Body of pancreas (tissue), 4 donors: ENCODE data around the gene DAB2IP. TPM values are rescaled to one million over a fixed set of nuclear protein-coding genes. Genes with fewer than 3 reads are reported as not detected.
"Not testable (repeated sequence)": the region's sequence is repeated elsewhere in the genome, so short reads cannot be mapped to it uniquely, and the experiment has no call there.

Source experiments
- ATAC-seq: fragments of 150-250 bp; one replicate; pipeline ENCODE4 v1.9.1; 2016
- DNase-seq, 4 donors: peaks; one replicate each; pipeline ENCODE4 v3.0.0-alpha.2; 2019
- H3K27ac ChIP-seq, 4 donors: fragments of 200-600 bp; sonication (generic); 1 replicate in 3 of 4; 2 replicates in 1 of 4; pipeline versions ENCODE4 v1.5.1 to v1.6.1; 2016 to 2019; ENCODE audit warnings: mild to moderate bottlenecking in 1 of 4, mixed read lengths in 1 of 4, moderate library complexity in 1 of 4
- H3K27me3 ChIP-seq, 2 donors: fragments of 200-600 bp; sonication (generic); one replicate each; pipeline ENCODE4 v1.6.0; 2016; ENCODE audit warnings: mild to moderate bottlenecking in 1 of 2
- H3K36me3 ChIP-seq, 2 donors: fragments of 200-600 bp; sonication (generic); replicated peaks in 1 of 2; 2 replicates each; pipeline ENCODE4 v1.5.1; 2016; ENCODE audit warnings: low read depth in 2 of 2; ENCODE audit not compliant: insufficient read depth in 1 of 2
- H3K4me1 ChIP-seq: fragments of 200-600 bp; sonication (generic); one replicate; pipeline ENCODE4 v1.6.0; 2016
- H3K4me3 ChIP-seq, 2 donors: fragments of 200-600 bp; sonication (generic); 1 replicate in 1 of 2; 2 replicates in 1 of 2; pipeline ENCODE4 v1.5.1; 2016 to 2019
- H3K9me3 ChIP-seq, 3 donors: fragments of 200-600 bp; sonication (generic); 1 replicate in 2 of 3; 2 replicates in 1 of 3; pipeline ENCODE4 v1.5.1; 2016
- POLR2A ChIP-seq, 3 donors: fragments of 450-650 bp; IDR thresholded peaks; one replicate each; pipeline ENCODE4 v1.6.1; 2016; ENCODE audit warnings: antibody characterized with exemption in 3 of 3, mild to moderate bottlenecking in 2 of 3
- WGBS, 2 donors: methylation state at CpG; one replicate each; pipeline ENCODE4 v1.1.5; 2017; 5-methylcytosine and 5-hydroxymethylcytosine counted together
- intact Hi-C: fragments of 100-400 bp; cut with DNase I; formaldehyde crosslinking; loops from one replicate; pipeline ENCODE4 v1.15.1; 2023
- total RNA-seq, 2 donors: library from RNA; depleted of rRNA; stranded (reverse); fragments of >200 nt; gene quantifications; one replicate each; pipeline ENCODE4 v1.1.0, GENCODE V29; 2016
- TF ChIP-seq, protein P1 (sequence below), 7 experiments: fragments of 450-650 bp in 4 of 7; fragments of 200-600 bp in 3 of 7; sonication (generic) in 3 of 7; IDR thresholded peaks; one replicate each; pipeline ENCODE4 v1.5.1; 2016 to 2019; ENCODE audit warnings: antibody characterized with exemption in 7 of 7

Gene DAB2IP
- total RNA-seq, 2 donors from 2014 or later: 25.2 to 34.9 TPM

DNA sequence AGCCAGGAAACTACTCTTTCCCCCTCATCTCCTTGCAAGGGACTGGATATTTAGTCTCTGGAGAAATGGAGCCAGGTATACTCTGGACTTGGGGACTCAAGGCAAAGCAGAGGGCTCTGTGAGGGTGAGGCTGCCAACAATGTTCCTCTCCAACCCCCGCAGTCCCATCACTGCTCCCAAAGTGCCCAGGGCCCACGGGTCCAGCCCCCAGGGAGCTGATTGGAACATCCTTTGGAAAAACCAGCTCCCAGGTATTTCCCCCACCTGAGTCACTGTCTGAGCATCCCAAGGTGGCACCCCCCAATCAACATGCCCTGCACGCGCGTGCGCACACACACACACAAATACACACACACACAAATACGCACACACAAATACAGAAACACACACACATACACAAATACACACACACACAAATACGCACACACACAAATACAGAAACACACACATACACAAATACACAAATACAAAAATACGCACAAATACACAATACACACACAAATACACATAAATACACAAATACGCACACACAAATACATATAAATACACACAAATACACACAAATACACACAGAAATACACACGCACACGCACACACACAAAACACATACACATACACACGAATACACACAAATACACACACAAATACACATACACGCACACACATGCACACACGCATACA is 137.4 kb downstream of the DAB2IP start:
- DNase-seq (no peak), ATAC-seq (no peak)
- intact Hi-C loops: no loop called here
- TF ChIP-seq POLR2A (IDR thresholded peaks at IDR 0.05): no peak
- TF ChIP-seq, protein P1, sequence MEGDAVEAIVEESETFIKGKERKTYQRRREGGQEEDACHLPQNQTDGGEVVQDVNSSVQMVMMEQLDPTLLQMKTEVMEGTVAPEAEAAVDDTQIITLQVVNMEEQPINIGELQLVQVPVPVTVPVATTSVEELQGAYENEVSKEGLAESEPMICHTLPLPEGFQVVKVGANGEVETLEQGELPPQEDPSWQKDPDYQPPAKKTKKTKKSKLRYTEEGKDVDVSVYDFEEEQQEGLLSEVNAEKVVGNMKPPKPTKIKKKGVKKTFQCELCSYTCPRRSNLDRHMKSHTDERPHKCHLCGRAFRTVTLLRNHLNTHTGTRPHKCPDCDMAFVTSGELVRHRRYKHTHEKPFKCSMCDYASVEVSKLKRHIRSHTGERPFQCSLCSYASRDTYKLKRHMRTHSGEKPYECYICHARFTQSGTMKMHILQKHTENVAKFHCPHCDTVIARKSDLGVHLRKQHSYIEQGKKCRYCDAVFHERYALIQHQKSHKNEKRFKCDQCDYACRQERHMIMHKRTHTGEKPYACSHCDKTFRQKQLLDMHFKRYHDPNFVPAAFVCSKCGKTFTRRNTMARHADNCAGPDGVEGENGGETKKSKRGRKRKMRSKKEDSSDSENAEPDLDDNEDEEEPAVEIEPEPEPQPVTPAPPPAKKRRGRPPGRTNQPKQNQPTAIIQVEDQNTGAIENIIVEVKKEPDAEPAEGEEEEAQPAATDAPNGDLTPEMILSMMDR (IDR thresholded peaks at IDR 0.05): no peak
- Histone ChIP-seq H3K4me3 (no peak overlapping the region), H3K36me3 (no peaks in the 10 kb centered on the region), H3K27ac (no peak overlapping the region), H3K4me1 (no peaks in the 10 kb centered on the region), H3K9me3 (no peaks in the 10 kb centered on the region), H3K27me3 (no peaks in the 10 kb centered on the region)
- 85 to 91% methylated on average over 15 of the region's 15 CpGs for WGBS, 2 donors

DNA sequence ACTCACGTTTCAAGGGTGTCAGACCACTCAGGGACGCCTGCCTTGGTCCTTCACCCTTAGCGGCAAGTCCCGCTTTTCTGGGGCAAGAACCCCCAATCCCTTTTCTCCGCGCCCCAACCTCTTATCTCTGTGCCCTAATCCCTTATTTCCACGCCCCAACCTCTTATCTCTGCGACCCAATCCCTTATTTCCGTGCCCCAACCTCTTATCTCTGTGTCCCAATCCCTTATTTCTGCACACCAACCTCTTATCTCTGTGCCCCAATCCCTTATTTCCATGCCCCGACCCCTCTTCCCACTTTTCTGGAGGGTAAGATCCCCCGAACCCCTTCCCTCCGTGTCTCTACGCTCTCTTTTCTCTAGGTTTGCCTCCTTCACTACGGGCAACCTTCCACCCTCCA is 139.4 kb downstream of the DAB2IP start:
- H3K9me3 ChIP-seq: no peaks in the 10 kb centered on the region
- ATAC-seq (no peak), DNase-seq (no peak)
- intact Hi-C loops: no loop called here
- H3K4me1 ChIP-seq: no peaks in the 10 kb centered on the region
- no peaks in the 10 kb centered on the region for H3K27me3 ChIP-seq
- no peak overlapping the region for H3K27ac ChIP-seq
- H3K4me3 ChIP-seq: no peak overlapping the region
- WGBS, 2 donors: 74 to 82% methylated on average over 5 to 14 of the region's 14 CpGs
- no peaks in the 10 kb centered on the region for H3K36me3 ChIP-seq
- TF ChIP-seq, protein P1 (IDR thresholded peaks at IDR 0.05): no peak
- no peak for TF ChIP-seq POLR2A (IDR thresholded peaks at IDR 0.05)

DNA sequence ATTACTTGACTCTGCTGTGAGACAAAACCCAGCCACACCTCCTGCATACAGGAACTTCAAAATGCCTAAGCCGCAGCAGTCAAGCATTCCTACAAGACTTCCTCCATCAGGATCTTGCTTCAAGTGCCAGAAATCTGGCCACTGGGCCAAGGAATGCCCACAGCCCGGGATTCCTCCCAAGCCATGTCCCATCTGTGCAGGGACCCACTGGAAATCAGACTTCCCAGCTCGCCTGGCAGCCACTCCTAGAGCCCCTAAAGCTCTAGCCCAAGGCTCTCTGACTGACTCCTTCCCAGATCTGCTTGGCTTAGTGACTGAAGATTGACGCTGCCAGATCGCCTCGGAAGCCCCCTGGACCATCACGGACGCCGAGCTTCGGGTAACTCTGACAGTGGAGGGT is 141.0 kb downstream of the DAB2IP start:
- 92 to 96% methylated on average over 7 to 9 of the region's 10 CpGs for WGBS, 2 donors
- intact Hi-C loops, ATAC-seq, H3K4me1 ChIP-seq, H3K36me3 ChIP-seq, H3K27ac ChIP-seq, H3K27me3 ChIP-seq, H3K4me3 ChIP-seq, H3K9me3 ChIP-seq, DNase-seq: not testable (repeated sequence)

DNA sequence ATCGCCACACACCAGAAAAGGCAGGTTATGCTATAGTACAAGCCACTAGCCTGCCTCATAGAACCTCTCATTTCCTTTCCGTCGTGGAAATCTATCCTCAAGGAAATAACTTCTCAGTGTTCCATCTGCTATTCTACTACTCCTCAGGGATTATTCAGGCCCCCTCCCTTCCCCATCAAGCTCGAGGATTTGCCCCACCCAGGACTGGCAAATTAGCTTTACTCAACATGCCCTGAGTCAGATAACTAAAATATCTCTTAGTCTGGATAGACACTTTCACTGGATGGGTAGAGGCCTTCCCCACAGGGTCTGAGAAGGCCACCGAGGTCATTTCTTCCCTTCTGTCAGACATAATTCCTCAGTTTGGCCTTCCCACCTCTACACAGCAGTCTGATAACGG is 142.9 kb downstream of the DAB2IP start:
- H3K27ac ChIP-seq, intact Hi-C loops, H3K36me3 ChIP-seq, H3K4me3 ChIP-seq, ATAC-seq, DNase-seq, H3K4me1 ChIP-seq, H3K27me3 ChIP-seq, H3K9me3 ChIP-seq: not testable (repeated sequence)
- WGBS, 2 donors: 88 to 90% methylated on average over 6 of the region's 6 CpGs

DNA sequence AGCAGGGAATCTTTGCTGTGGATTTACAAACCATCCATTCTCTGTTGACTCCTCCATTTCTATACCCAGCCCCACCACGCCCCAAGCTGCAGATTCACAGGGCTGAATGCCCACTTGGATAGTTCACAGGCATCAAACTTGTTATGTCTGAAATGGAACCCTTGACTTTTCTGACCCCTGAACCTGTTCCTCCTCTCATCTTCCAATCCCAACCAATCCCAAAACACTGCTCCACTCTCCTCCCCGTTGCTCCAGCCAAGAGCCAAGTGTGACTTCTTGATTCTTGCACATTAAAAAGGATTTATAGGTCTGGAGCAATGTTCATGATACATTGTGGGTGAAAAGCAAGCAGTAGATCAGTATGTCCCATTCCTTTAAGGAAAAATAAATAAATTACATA is 145.6 kb downstream of the DAB2IP start:
- ATAC-seq (no peak), DNase-seq (no peak)
- H3K36me3 ChIP-seq: no peaks in the 10 kb centered on the region
- TF ChIP-seq, protein P1 (IDR thresholded peaks at IDR 0.05): no peak
- no peak for TF ChIP-seq POLR2A (IDR thresholded peaks at IDR 0.05)
- no peaks in the 10 kb centered on the region for H3K9me3 ChIP-seq
- H3K27ac ChIP-seq: no peak overlapping the region
- intact Hi-C loops: no loop called here
- H3K4me1 ChIP-seq: no peaks in the 10 kb centered on the region
- WGBS, 2 donors: 94% methylated on average over 2 of the region's 2 CpGs
- no peak overlapping the region for H3K4me3 ChIP-seq
- H3K27me3 ChIP-seq: no peaks in the 10 kb centered on the region

DNA sequence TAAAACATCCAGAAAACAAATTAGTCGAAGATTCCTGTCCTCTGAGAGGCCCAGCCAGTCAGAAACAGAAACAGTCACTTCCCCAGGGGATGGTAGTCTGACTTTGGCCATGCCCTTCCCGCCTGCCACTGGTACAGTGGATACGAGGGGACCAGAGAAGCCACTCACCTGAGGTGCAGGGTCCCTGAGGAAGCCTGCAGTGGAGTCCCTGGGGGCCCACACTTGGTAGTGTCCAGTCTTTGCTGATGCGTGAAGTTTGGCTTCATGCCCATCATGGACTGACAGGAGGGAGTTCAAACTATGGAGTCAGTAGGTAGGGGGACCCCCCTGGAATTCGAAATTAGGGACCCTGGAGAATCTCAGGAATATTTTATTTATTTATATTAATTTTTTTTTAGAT is 147.5 kb downstream of the DAB2IP start:
- Histone ChIP-seq H3K9me3 (no peaks in the 10 kb centered on the region), H3K27ac (no peak overlapping the region), H3K36me3 (no peaks in the 10 kb centered on the region), H3K4me1 (no peaks in the 10 kb centered on the region), H3K27me3 (no peaks in the 10 kb centered on the region), H3K4me3 (no peak overlapping the region)
- intact Hi-C loops: no loop called here
- WGBS, 2 donors: 77 to 84% methylated on average over 5 of the region's 5 CpGs
- ATAC-seq (no peak), DNase-seq (no peak)
- TF ChIP-seq, protein P1 (IDR thresholded peaks at IDR 0.05): no peak
- no peak for TF ChIP-seq POLR2A (IDR thresholded peaks at IDR 0.05)
